Stimulated activated CD4-positive, alpha-beta T cell treated with anti-CD3 and anti-CD28 coated beads, TNF-alpha, amount 100 ng/mL, for 48 hours (primary cell): ENCODE results near the gene MTF1.
A peak's percentile ranks its signal among the peaks of the same experiment; 100 is the strongest.

Experiments used
- DNase-seq, 3 donors: peaks; one replicate each; pipeline ENCODE4 v3.0.0-alpha.2; 2020; ENCODE audit warnings: low read depth in 3 of 3

MTF1 gene

GRCh38 chr1:37828410-37829074 lies 30.9 kb downstream of the MTF1 start:
- no peak for DNase-seq

DNA sequence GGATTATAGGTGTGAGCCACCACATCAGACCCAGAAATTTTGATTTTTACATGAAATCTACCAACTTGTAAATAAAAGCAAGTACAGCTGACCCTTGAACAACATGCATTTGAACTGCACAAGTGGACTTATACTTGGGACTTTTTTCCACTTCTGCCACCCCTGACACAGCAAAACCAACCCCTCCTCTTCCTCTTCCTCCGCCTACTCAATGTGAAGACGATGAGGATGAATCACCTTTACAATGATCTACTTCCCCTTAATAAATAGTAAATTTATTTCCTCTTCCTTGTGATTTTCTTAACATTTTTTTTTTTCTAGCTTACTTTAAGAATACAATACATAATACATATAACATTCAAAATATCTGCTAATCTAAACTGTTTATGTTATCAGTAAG lies 33.9 kb downstream of the MTF1 start:
- DNase-seq = no peak

- no peak for DNase-seq
These were observed 35.4 kb downstream of the MTF1 start for GRCh38 chr1:37824001-37824400.

DNA sequence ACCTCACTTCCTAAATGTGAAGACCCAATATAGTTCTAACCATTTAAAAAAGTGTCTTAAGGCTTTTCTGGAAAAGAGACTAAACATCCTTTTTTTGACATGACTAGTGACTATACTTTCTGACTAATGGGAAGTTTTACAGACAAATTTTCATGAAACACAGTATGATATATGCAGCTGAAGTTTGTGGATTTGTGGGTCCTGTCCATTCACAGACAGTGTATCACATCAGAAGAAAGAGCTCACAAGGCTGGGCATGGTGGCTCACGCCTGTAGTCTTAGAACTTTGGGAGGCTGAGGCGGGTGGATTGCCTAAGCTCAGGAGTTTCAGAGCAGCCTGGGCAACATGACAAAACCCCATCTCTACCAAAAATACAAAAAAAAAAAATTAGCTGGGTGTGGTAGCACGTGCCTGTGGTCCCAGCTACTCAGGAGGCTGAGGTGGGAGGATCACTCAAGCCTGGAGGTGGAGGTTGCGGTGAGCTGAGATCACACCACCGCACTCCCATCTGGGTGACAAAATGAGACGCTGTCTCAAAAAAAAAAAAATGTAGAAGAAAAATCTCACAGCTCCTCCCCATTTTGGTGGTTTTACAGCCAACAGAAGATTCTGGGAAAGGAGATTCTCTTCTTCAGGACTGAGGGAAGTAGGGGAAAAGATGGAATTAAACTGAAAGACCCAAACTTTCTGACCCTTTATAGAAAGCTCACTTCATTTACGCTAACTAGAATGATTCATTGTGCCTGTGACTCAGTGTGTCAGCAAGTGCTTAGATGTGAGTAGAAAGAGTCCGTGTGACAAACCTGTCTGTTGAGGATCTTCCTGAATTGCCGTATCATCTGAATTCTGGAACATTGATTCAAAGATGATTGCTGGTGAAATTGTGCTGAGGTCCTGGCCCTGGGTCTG lies 36.2 kb downstream of the MTF1 start:
- DNase-seq = no peak

GRCh38 chr1:37821481-37821880 lies 37.9 kb downstream of the MTF1 start:
- DNase-seq = no peak

- DNase-seq = no peak
These were observed 41.9 kb downstream of the MTF1 start for GRCh38 chr1:37817481-37817880.

DNA sequence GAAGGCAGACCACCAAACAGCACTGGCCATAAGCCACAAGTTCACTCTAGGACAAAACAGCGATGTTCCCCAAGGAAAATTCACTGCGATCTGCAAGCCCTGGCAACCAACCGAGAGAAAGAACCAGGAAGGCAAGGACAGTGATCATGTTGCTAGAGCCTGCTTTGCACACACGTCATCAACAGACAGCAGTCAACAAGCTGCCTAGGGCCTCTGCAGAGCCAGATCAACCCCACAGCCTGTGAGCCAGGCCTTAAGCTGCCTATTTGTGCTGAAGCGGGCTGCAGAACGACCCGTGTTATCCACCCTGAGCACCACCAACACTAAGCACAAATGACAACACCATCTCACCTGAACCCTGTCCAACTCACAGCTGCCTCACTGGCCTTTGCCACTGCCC lies 45.1 kb downstream of the MTF1 start:
- DNase-seq = no peak

- DNase-seq = no peak
These were observed 45.8 kb downstream of the MTF1 start for GRCh38 chr1:37813529-37814145.

- peak; percentile 40 to 53 (median 53) for DNase-seq
These were observed 48.3 kb downstream of the MTF1 start for GRCh38 chr1:37811027-37811655.

DNA sequence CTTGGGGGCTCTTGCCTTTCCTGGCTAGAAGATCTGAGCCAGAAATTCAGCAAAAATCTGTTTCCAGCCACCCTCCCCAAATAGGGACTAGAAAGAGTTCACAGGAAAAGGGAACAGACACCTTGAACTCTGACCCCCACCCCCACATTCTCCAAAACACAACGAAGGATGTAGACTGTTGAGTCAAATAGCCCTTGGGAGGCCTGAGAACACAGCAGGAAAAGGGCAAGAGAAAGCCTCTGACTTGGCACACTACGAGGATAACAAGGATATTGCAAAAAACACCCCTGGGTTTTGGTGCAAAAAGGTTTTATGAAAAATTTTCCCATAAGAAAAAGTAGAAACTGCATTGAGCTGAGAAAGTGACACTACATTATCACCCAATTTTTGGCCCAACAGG lies 49.5 kb downstream of the MTF1 start:
- no peak for DNase-seq

DNA sequence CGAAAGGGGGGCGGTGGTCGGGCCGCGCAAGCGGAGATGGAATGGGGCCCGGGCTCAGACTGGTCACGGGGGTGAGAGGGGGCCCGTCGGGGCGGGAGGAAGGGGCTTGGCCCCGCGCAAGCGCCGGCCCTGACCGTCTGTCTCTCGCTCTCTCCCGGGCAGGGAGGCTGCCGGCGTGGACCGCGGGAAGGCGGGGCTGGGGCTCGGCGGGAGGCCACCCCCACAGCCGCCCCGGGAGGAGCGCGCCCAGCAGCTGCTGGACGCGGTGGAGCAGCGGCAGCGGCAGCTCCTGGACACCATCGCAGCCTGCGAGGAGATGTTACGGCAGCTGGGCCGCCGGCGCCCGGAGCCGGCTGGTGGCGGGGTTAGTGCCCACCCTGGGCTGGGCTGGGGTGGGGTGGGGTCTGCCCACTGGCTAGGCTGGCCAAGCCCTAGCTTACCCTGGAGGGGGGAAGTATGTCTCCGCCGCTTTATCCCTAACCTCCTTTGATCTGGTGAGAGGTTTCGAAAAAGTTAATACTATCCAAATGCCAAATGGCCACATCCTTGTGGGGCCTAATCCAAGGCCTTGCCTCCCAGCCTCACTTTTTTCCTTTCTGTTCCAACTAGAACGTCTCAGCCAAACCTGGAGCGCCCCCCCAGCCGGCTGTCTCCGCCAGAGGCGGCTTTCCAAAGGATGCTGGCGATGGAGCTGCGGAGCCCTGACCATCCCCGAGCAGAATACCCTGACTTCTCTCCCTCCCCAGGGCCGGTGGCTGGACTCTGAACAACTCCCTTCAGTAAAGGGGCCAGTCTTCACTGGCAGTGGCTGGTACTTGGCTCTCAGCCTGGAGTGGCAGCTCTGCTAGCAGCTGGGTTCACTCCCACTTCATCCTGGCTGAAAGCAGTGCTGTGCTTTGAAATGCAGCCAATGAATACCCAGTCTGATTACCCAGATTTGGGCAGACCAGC lies 50.7 kb downstream of the MTF1 start:
- peak in 2 of 3 donors; percentile 14 to 30 for DNase-seq

DNA sequence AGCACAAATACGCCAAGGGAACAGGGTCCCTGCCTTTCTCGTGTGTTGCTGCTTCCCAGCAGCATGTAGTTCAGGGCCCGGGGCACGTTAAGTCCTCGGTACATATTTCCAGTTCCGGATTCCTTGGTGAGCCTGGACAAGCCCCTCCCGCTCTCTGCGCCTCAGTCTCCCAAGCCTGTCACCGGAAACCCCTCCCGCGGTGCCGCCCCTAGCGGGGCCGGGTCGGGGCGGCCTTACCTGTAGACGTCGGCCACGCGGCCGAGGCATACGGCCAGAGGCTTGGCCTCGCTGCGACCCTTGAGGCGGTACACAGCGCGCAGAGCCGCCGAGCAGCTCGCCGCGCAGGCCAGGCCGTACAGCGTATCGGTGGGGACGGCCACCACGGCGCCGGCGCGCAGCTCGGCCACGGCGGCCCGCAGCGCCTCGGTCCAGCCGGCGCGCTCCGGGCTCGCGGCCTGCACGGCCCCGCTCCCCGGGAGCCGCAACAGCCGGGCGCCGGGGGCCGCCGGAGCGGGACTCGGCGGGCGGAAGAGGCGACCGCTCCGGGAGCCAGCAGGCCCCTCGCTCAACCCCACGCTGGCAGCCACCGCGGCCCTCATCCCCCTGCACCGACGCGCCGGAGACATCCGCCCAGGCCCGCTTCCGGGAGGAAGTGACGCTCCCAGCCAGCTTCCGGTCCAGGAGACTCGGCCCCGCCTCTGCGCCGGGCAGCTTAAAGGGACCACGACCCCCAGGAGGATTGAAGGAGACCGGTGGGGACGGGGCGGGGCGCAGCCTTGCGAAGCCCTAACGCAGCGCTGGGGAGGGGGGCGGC lies 51.6 kb downstream of the MTF1 start, which contains the start of the genes C1orf122 and YRDC:
TSS of gene C1orf122 (plus strand) at position 236 of the 814 bp plus-strand sequence. CDS start 615 bp downstream, outside the sequence.
TSS of gene YRDC (minus strand) at position 654 of the 814 bp plus-strand sequence. CDS start at position 626, 28 bp downstream.
- peak; percentile 83 to 91 (median 84) for DNase-seq

GRCh38 chr1:37807220-37807554 lies 52.2 kb downstream of the MTF1 start:
- no peak for DNase-seq

GRCh38 chr1:37802439-37802838 lies 57.0 kb downstream of the MTF1 start:
- DNase-seq = no peak

GRCh38 chr1:37797750-37798345 lies 61.5 kb downstream of the MTF1 start:
- DNase-seq = no peak

DNA sequence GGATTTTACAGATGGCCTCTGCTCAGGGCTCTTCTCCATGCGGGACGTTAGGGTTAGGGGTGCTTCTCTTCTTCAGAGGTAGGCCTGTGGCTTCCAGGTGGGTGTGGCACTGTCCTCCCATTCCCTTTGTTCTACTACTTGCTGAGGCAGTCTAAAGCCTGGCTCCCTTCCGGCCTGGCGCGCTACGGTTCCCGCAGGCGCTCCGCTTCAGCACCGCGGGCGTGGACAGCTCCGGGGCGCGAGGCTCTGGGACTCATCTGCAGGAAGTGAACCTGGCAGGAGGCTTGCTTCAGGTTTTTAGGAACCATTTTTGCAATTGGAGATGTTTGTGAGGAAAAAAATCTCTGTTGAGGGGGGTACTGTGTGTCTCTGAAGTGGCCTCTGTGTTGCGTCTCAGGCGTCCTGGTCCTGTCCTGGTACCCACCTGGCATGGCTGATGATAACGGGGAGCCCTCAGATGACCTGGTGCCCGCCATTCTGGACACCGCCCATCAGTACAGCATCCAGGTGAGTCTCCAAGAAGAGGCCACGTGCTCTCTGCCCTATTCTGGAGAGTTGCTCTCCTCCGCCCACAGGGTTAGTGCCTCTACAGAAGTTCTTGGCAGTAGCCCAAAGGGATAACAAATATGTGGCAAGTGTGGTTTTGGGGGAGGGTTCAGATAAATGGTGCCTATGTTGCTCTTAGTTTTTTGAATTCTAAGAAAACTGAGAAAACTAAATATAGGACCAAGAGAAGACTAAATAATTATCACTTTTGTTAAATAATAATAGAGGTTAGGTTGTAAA lies 63.9 kb downstream of the MTF1 start:
- DNase-seq = peak in 1 of 3 donors; percentile 39

- no peak for DNase-seq
These were observed 64.7 kb downstream of the MTF1 start for GRCh38 chr1:37794372-37795339.
